ENCODE data around the gene EXOC3.

DNA sequence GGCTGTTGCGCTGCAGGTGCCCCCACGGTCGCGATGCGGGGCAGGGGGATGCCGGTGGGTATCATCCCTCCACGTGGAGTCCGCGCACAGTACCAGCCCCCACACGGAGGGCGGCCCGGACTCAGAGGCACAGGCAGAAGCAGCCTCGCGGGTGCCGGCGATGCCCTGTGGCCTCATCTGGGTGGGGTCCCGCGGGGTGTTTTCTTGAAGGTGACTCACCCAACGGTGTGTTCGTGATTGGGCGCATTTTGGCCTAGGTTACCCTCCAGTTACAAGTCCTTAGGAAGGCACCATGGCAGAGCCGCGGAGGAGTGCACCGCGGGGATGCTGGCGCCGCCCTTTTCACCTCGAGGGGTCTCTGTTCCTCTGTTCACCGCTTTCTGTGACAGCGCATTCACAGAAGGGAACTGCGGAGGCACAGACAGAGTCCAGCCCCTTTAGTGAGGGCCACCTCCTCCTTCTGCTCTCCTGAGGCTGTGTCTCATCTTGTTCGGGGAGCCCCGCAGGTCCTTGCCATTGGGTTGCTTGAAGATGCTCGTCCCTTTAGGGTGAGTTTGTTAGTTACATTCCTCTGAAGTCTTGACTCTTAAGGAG, 21.6 kb upstream of the EXOC3 start:
- TF ChIP-seq, protein P1, sequence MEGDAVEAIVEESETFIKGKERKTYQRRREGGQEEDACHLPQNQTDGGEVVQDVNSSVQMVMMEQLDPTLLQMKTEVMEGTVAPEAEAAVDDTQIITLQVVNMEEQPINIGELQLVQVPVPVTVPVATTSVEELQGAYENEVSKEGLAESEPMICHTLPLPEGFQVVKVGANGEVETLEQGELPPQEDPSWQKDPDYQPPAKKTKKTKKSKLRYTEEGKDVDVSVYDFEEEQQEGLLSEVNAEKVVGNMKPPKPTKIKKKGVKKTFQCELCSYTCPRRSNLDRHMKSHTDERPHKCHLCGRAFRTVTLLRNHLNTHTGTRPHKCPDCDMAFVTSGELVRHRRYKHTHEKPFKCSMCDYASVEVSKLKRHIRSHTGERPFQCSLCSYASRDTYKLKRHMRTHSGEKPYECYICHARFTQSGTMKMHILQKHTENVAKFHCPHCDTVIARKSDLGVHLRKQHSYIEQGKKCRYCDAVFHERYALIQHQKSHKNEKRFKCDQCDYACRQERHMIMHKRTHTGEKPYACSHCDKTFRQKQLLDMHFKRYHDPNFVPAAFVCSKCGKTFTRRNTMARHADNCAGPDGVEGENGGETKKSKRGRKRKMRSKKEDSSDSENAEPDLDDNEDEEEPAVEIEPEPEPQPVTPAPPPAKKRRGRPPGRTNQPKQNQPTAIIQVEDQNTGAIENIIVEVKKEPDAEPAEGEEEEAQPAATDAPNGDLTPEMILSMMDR (IDR thresholded peaks at IDR 0.05): no peak
- no peak for TF ChIP-seq POLR2AphosphoS5 (IDR thresholded peaks at IDR 0.05)
- TF ChIP-seq POLR2A (IDR thresholded peaks at IDR 0.05): no peak

Measured in breast epithelium (tissue), 3 donors.